ENCODE measurements around the gene MAST2. TPM values are rescaled to one million over a fixed set of nuclear protein-coding genes. Genes with fewer than 3 reads are reported as not detected.

MAST2 gene
- total RNA-seq, result 21.3 and 31.1 TPM in 2 replicates

GRCh38 chr1:45803299-45803780 is at the start of gene MAST2:
Gene MAST2 (plus strand): TSS chr1:45803612. CDS start chr1:45803896, 284 bp downstream.

Other genes starting within 250 kb of the MAST2 start
- gene NASP, start 219.6 kb upstream of the MAST2 start, total RNA-seq, result 39.3 and 56.9 TPM in 2 replicates
- 1.5 and 2.2 TPM in 2 replicates for gene CCDC17, start 179.6 kb upstream of the MAST2 start, total RNA-seq
- 58.4 and 90.9 TPM in 2 replicates for gene GPBP1L1, start 117.1 kb upstream of the MAST2 start, total RNA-seq
- gene TMEM69, start 115.4 kb upstream of the MAST2 start, total RNA-seq, result 21.1 and 23.9 TPM in 2 replicates
- 7.0 and 10.9 TPM in 2 replicates for gene IPP, start 53.0 kb upstream of the MAST2 start, total RNA-seq

Data from subcutaneous preadipocyte (primary cell).